ENCODE data around the gene GJE1. TPM values are rescaled to one million over a fixed set of nuclear protein-coding genes. Genes with fewer than 3 reads are reported as not detected.
"Not testable (repeated sequence)": the region's sequence is repeated elsewhere in the genome, so short reads cannot be mapped to it uniquely, and the experiment has no call there.

The GJE1 gene
- not detected in 2 replicates for total RNA-seq
- long read RNA-seq, result 0 reads

- H3K36me3 Mint-ChIP-seq (ENCODE audit: insufficient read depth), result no peaks in the 10 kb centered on the region
- TF ChIP-seq CTCF (IDR thresholded peaks at IDR 0.05; ENCODE audit: unreplicated experiment), result no peak
- no peak within 1 kb of the TSS for H3K27ac Mint-ChIP-seq
- no peaks in the 10 kb centered on the region for H3K4me1 Mint-ChIP-seq (ENCODE audit: low read depth)
- H3K4me3 Mint-ChIP-seq (ENCODE audit: low read depth), result no peak within 1 kb of the TSS
- no peaks in the 10 kb centered on the region for H3K27me3 Mint-ChIP-seq
- H3K9me3 Mint-ChIP-seq (ENCODE audit: low read depth), result no peaks in the 10 kb centered on the region
- no peak for DNase-seq (ENCODE audit: low spot score, unreplicated experiment)
These were observed at the start of gene GJE1 for GRCh38 chr6:142132625-142133024. Gene GJE1, plus strand, starts transcription at chr6:142132925. Its CDS starts 234 bp downstream, at chr6:142133159.

- H3K36me3 Mint-ChIP-seq (ENCODE audit: insufficient read depth), result no peaks in the 10 kb centered on the region
- DNase-seq (ENCODE audit: low spot score, unreplicated experiment), result no peak
- TF ChIP-seq CTCF (IDR thresholded peaks at IDR 0.05; ENCODE audit: unreplicated experiment), result no peak
- H3K4me3 Mint-ChIP-seq (ENCODE audit: low read depth), result peak overlapping the region; percentile 21
- no peaks in the 10 kb centered on the region for H3K4me1 Mint-ChIP-seq (ENCODE audit: low read depth)
- no peak overlapping the region for H3K27ac Mint-ChIP-seq
- H3K9me3 Mint-ChIP-seq (ENCODE audit: low read depth), result no peaks in the 10 kb centered on the region
- peaks cover 11% of the 10 kb centered on the region for H3K27me3 Mint-ChIP-seq
These were observed 44.5 kb upstream of the GJE1 start for GRCh38 chr6:142087950-142088857.

DNA sequence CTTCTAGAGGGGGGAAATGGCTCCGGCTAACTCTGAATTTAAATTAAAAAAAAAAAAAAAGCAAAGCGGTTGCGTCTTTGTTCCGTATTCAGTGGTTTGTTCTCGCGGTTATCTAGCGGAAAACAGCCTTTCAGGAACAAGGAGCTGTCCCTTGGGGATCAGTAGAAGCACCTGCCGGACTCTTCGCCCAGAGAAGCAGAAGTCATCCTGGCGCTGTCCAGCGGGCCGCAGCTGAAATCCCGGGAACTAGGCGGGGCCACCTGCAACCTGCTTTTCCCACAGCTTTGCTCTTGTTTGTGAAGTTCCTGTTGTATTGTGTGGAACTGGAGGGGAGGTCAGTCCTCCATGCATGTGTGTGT, 43.9 kb upstream of the GJE1 start:
- H3K4me3 Mint-ChIP-seq (ENCODE audit: low read depth), result no peak overlapping the region
- no peaks in the 10 kb centered on the region for H3K4me1 Mint-ChIP-seq (ENCODE audit: low read depth)
- no peaks in the 10 kb centered on the region for H3K36me3 Mint-ChIP-seq (ENCODE audit: insufficient read depth)
- DNase-seq (ENCODE audit: low spot score, unreplicated experiment), result peak; percentile 51
- TF ChIP-seq CTCF (IDR thresholded peaks at IDR 0.05; ENCODE audit: unreplicated experiment), result no peak
- H3K9me3 Mint-ChIP-seq (ENCODE audit: low read depth), result no peaks in the 10 kb centered on the region
- H3K27me3 Mint-ChIP-seq, result peaks cover 11% of the 10 kb centered on the region
- H3K27ac Mint-ChIP-seq, result no peak overlapping the region

- not testable (repeated sequence) for DNase-seq (ENCODE audit: low spot score, unreplicated experiment); H3K27me3 Mint-ChIP-seq; H3K9me3 Mint-ChIP-seq (ENCODE audit: low read depth); H3K36me3 Mint-ChIP-seq (ENCODE audit: insufficient read depth); H3K27ac Mint-ChIP-seq; H3K4me3 Mint-ChIP-seq (ENCODE audit: low read depth); H3K4me1 Mint-ChIP-seq (ENCODE audit: low read depth)
These were observed 27.9 kb upstream of the GJE1 start for GRCh38 chr6:142104820-142105219.

GRCh38 chr6:142110820-142111219, 21.9 kb upstream of the GJE1 start:
- not testable (repeated sequence) for H3K27ac Mint-ChIP-seq; H3K27me3 Mint-ChIP-seq; H3K4me3 Mint-ChIP-seq (ENCODE audit: low read depth); DNase-seq (ENCODE audit: low spot score, unreplicated experiment); H3K9me3 Mint-ChIP-seq (ENCODE audit: low read depth); H3K36me3 Mint-ChIP-seq (ENCODE audit: insufficient read depth); H3K4me1 Mint-ChIP-seq (ENCODE audit: low read depth)

GRCh38 chr6:142112451-142113061, 20.2 kb upstream of the GJE1 start:
- H3K27me3 Mint-ChIP-seq, result no peaks in the 10 kb centered on the region
- TF ChIP-seq CTCF (IDR thresholded peaks at IDR 0.05; ENCODE audit: unreplicated experiment), result peak; percentile 85
- H3K4me3 Mint-ChIP-seq (ENCODE audit: low read depth), result no peak overlapping the region
- H3K36me3 Mint-ChIP-seq (ENCODE audit: insufficient read depth), result no peaks in the 10 kb centered on the region
- no peak overlapping the region for H3K27ac Mint-ChIP-seq
- no peaks in the 10 kb centered on the region for H3K4me1 Mint-ChIP-seq (ENCODE audit: low read depth)
- peak; percentile 52 for DNase-seq (ENCODE audit: low spot score, unreplicated experiment)
- H3K9me3 Mint-ChIP-seq (ENCODE audit: low read depth), result no peaks in the 10 kb centered on the region

All from progenitor cell of endocrine pancreas (in vitro differentiated cells).